HG02852 (cell line): ENCODE measurements around the gene GDF11.

Experiments used
- ATAC-seq: cut with Tn5 transposase; IDR thresholded peaks from one replicate; pipeline ENCODE4 v1.9.1; 2021; ENCODE audit warnings: mild to moderate bottlenecking, moderate library complexity; ENCODE audit not compliant: unreplicated experiment

Gene GDF11

DNA sequence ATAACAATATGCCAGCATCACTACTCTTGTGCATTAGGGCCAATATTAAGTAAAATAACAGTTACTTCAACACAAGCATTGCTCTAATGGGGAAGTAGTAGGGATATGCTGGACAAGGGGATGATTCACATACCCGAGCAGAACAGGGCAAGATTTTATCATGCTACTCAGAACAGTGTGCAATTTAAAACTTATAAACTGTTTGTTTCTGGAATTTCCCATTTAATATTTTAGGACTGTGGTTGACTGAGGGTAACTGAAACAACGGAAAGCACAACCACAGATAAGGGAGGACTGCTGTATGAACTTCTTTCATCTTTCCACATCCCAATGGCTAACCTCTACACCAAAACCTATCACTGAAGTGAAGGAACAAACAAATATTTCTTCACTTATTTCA, 37.8 kb downstream of the GDF11 start:
- ATAC-seq = no peak

- ATAC-seq = no peak
These were observed 45.6 kb downstream of the GDF11 start for GRCh38 chr12:55788546-55788945.

DNA sequence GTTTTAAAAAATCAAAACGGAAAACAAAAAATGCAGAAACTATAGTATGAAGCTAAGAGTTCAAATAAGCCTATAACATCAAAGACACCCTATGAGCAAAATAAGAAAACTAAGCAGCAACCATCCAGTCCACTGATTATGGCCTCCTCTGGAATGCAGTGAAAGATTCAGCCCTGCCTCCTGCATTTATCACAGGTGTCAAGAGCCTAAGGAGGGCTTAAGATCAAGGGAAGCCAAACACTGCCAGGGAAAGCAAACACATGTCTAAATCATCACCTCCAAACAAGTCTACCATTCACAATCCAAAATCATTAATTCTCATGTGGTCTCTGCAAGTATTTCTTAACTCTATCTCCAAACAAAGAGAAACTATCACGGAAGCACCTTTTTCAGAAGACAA, 46.2 kb downstream of the GDF11 start:
- no peak for ATAC-seq

DNA sequence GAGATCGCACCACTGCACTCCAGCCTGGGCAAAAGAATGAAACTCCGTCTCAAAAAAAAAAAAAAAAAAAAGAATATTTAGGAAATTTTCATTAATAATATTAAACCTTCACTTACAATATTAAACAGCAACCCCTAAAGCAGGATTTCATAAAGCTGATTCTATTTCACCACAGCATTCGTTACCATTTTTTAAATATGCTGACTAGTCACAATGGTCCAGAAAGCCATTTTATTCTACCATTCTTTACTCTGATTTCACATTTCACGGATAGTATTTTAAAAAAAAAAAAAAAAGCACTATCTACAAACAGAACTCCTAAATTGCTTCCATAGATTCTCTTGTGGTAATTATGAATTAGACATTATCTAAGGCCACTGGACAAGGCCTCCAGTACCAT, 47.0 kb downstream of the GDF11 start:
- no peak for ATAC-seq

GRCh38 chr12:55795950-55796349, 53.0 kb downstream of the GDF11 start:
- ATAC-seq = no peak

GRCh38 chr12:55797068-55797467, 54.1 kb downstream of the GDF11 start:
- ATAC-seq = no peak

DNA sequence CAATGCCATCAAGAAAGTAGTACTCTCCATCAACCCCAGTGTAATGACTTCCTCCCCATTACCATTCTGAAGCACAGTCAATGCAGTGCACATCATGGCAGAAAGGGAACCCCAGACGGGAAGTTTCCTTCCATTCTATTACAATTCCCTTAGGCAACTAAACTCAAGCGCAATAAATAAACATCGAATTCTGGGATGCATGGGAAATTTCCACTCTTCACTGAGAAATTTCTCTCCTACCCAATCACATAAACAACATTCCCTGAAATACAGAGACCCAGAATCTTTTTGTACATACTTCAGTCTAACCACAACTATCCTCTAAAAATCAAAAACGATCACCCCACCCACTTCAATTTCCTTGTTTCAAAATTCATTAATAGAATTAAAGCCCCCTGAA, 54.6 kb downstream of the GDF11 start:
- no peak for ATAC-seq
